Activated B cell treated with CpG ODN at 0.5 μM for 24 hours (primary cell): ENCODE data around the gene VPS35. TPM values are rescaled to one million over a fixed set of nuclear protein-coding genes. Genes with fewer than 3 reads are reported as not detected.
A peak's percentile ranks its signal among the peaks of the same experiment; 100 is the strongest.

Experiments used
- ATAC-seq: fragments of 200-7000 bp; cut with Tn5 transposase; one replicate; pipeline ENCODE4 v1.10.0; 2021; ENCODE audit warnings: low read depth, mild to moderate bottlenecking, moderate library complexity
- CTCF ChIA-PET: fragments of 350-600 bp; sonication (Branson Sonifier 250); formaldehyde crosslinking; loops from one replicate; lab custom pipeline; 2021; ENCODE audit warnings: antibody characterized with exemption; lab: Charles Lee
- POLR2A ChIA-PET: fragments of 350-600 bp; sonication (Branson Sonifier 250); formaldehyde crosslinking; loops from one replicate; lab custom pipeline; 2021; ENCODE audit warnings: antibody characterized with exemption; lab: Charles Lee
- DNase-seq: peaks from one replicate; pipeline ENCODE4 v3.0.0; 2022
- H3K27ac Mint-ChIP-seq: one replicate; pipeline ENCODE4 v1.8.0; 2020; ENCODE audit warnings: mixed read lengths
- H3K27me3 Mint-ChIP-seq: one replicate; pipeline ENCODE4 v1.8.0; 2021; ENCODE audit warnings: mixed read lengths
- H3K36me3 Mint-ChIP-seq: one replicate; pipeline ENCODE4 v1.8.0; 2021; ENCODE audit warnings: low read depth, mixed read lengths
- H3K4me1 Mint-ChIP-seq: one replicate; pipeline ENCODE4 v1.8.0; 2021; ENCODE audit warnings: mixed read lengths
- H3K4me3 Mint-ChIP-seq: one replicate; pipeline ENCODE4 v1.8.0; 2020; ENCODE audit warnings: mild to moderate bottlenecking, mixed read lengths
- H3K9me3 Mint-ChIP-seq: one replicate; pipeline ENCODE4 v1.8.0; 2020; ENCODE audit warnings: mixed read lengths
- intact Hi-C: fragments of 100-400 bp; cut with micrococcal nuclease; formaldehyde crosslinking; loops from one replicate; pipeline ENCODE4 v1.15.1; 2024
- total RNA-seq: library from RNA; stranded (reverse); gene quantifications from 2 replicates; pipeline ENCODE4 v1.2.3, GENCODE V29; 2022
- TF ChIP-seq, protein P1 (sequence below): fragments of 200-600 bp; IDR thresholded peaks from one replicate; pipeline ENCODE4 v1.8.0; 2022; ENCODE audit warnings: antibody characterized with exemption, mild to moderate bottlenecking

Gene VPS35
- total RNA-seq, 1 donor from 2014 or later = 97.1 TPM

DNA sequence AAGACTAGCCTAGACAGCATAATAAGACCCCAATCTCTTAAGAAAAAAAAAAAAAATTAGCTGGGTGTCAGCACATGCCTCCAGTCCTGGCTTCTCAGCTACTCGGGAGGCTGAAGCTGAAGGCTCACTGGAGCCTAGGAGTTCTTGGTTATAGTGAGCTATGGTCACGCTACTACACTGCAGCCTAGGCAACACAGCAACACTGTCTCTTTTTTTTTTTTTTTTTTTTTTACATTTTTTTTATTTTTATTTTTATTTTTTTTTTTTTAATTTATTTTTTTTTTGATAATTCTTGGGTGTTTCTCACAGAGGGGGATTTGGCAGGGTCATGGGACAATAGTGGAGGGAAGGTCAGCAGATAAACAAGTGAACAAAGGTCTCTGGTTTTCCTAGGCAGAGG is 4.6 kb upstream of the VPS35 start:
- no peaks in the 10 kb centered on the region for H3K9me3 Mint-ChIP-seq
- no peaks in the 10 kb centered on the region for H3K27me3 Mint-ChIP-seq
- no peaks in the 10 kb centered on the region for H3K4me1 Mint-ChIP-seq
- no peak for ATAC-seq
- no peak overlapping the region for H3K4me3 Mint-ChIP-seq
- ChIA-PET CTCF (no interaction called here), POLR2A (no interaction called here)
- TF ChIP-seq, protein P1, sequence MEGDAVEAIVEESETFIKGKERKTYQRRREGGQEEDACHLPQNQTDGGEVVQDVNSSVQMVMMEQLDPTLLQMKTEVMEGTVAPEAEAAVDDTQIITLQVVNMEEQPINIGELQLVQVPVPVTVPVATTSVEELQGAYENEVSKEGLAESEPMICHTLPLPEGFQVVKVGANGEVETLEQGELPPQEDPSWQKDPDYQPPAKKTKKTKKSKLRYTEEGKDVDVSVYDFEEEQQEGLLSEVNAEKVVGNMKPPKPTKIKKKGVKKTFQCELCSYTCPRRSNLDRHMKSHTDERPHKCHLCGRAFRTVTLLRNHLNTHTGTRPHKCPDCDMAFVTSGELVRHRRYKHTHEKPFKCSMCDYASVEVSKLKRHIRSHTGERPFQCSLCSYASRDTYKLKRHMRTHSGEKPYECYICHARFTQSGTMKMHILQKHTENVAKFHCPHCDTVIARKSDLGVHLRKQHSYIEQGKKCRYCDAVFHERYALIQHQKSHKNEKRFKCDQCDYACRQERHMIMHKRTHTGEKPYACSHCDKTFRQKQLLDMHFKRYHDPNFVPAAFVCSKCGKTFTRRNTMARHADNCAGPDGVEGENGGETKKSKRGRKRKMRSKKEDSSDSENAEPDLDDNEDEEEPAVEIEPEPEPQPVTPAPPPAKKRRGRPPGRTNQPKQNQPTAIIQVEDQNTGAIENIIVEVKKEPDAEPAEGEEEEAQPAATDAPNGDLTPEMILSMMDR = no peak
- peaks cover 9% of the 10 kb centered on the region for H3K36me3 Mint-ChIP-seq
- H3K27ac Mint-ChIP-seq = no peak overlapping the region
- intact Hi-C loops = no loop called here
- DNase-seq = no peak

DNA sequence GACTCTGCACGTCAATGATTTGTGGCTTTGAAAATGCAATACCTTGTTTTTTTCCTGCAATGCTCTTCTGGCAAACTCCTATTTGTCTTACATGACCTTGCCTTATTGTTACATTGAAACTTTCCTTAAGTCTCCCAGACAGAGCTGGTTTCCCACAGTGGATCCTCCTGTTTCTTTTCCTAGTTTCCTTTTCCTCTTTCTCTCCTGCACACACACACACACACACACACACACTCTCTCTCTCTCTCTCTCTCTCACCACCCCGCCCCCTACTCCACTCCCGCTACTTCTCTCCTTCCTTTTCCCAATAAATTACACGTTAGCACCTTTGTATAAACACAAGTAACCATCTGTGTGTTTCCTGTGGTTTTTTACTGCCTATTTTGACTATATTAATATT is 2.7 kb upstream of the VPS35 start:
- peaks cover 9% of the 10 kb centered on the region for H3K36me3 Mint-ChIP-seq
- TF ChIP-seq, protein P1 = no peak
- DNase-seq (no peak), ATAC-seq (no peak)
- intact Hi-C loops = no loop called here
- peak overlapping the region; percentile 66 for H3K4me3 Mint-ChIP-seq
- peak overlapping the region; percentile 74 for H3K27ac Mint-ChIP-seq
- no peaks in the 10 kb centered on the region for H3K27me3 Mint-ChIP-seq
- H3K4me1 Mint-ChIP-seq = peaks cover 18% of the 10 kb centered on the region
- H3K9me3 Mint-ChIP-seq = no peaks in the 10 kb centered on the region
- ChIA-PET POLR2A (interaction anchor here (0.7 to 4.4 kb wide), 4 partner anchors 97 to 1556 kb away, joined by 3 to 20 read pairs (median 4); partner anchors contain the start of gene DNAJA2), CTCF (interaction anchor here (1.0 to 2.2 kb wide), 4 partner anchors 18 to 238 kb away, joined by 3 to 11 read pairs (median 6); no protein-coding TSS in a partner anchor)

DNA sequence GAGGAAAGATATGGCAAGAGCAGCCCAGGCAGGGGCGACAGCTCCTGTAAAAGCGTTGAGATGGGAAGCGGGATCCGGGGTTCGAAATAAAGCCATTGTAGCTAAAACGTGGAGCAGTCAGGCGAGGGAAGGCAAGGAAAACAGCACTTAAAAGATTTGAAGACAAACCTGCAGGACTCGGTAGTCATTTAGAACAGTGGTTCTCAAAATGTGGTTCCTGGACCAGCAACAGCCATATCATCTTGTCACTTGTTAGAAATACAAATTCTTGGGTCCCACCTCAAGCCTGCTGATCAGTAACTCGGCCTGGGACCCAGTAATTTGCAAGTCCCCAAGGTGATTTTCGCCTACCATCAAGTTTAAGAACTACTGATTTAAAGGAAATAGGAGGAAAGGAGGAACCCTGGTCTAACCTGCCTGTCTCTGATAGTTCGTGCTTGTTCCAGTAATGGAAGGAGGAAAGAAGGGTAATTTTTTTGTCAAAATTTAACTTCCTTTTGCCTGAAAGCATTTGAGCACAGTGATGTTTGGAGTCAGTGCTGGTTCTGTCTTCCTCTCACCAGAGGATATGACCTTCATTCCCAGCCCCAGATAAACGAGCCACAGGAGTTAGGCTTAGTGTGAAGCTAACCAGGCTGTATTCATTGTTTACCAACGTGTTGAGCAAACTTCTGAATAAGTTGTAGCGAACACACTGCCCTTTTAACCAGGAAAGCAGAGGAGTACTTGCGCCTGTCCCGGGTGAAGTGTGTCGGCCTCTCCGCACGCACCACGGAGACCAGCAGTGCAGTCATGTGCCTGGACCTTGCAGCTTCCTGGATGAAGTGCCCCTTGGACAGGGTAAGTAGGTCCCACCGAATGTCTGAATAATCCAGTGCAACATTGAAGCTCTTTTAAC is 1.6 kb upstream of the VPS35 start:
- no peak for DNase-seq
- intact Hi-C loops = no loop called here
- Mint-ChIP-seq H3K27me3 (no peaks in the 10 kb centered on the region), H3K27ac (no peak overlapping the region), H3K9me3 (no peaks in the 10 kb centered on the region), H3K4me3 (no peak overlapping the region), H3K36me3 (peaks cover 5% of the 10 kb centered on the region), H3K4me1 (peaks cover 23% of the 10 kb centered on the region)
- CTCF ChIA-PET = interaction anchor here (0.7 to 2.2 kb wide), 4 partner anchors 17 to 164 kb away, joined by 3 to 11 read pairs (median 6); no protein-coding TSS in a partner anchor
- ATAC-seq = no peak
- POLR2A ChIA-PET = interaction anchor here (0.6 to 4.4 kb wide), 4 partner anchors 11 to 283 kb away, joined by 3 to 20 read pairs (median 6); partner anchors contain the start of gene DNAJA2
- TF ChIP-seq, protein P1 = no peak

DNA sequence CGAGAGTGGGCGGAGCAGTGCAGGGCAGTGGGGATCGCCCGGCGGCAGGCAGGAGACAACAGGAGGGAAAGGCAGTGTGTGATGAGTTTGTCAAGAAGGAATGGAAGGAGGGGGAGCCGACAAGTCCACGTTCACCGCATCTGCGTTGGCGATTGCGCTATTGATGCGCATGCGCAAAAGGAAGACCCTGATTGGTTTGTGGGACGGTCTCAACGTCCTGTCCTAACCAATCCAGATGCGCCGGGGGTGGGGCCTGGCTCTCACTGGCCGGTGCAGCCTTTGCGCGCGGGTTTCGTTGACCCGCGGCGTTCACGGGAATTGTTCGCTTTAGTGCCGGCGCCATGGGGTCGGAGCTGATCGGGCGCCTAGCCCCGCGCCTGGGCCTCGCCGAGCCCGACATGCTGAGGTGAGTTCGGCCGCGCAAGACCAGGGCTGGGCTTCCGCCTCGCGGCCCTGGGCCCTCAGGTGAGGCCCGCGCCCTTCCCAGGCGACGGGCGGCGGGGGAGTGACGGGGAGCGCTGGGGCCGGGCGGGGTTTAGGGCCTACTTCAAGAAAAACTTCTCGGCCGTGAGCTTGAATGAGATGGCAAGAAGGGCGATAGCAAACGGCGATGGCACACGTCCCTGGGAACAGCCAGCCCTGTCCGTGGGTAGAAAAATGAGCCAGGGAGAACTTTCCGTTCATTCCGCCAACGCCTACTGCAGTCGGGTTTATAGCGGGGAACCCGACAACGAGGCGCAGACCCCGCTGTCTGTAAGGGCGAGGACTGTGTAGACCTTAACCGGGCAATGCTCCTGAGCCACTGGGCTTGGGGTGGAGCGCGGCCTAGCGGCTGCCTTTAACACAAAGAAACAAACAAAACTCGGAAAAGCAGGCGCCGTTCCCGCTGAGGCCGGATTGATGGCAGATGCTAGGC is 645 bp upstream of the VPS35 start, which contains the start of gene ORC6:
TSS of gene ORC6 (plus strand) at position 295 of the 916 bp plus-strand sequence. CDS start at position 342, 47 bp downstream.
- peak; percentile 75 for ATAC-seq

More for the DNA sequence above, 645 bp upstream of the VPS35 start, which contains the start of gene ORC6:
- POLR2A ChIA-PET = interaction anchor here (0.9 to 4.4 kb wide), 2 partner anchors 12 to 99 kb away, joined by 3 to 20 read pairs; no protein-coding TSS in a partner anchor
- H3K27me3 Mint-ChIP-seq = no peaks in the 10 kb centered on the region
- no peak within 1 kb of the TSS for H3K4me3 Mint-ChIP-seq
- intact Hi-C loops = loop anchor here (1.0 to 10.0 kb wide), 13 partner anchors 16 to 775 kb away; partner anchors contain the start of genes C16orf87, DNAJA2, GPT2 and ITFG1
- peaks cover 1% of the 10 kb centered on the region for H3K36me3 Mint-ChIP-seq
- no peak within 1 kb of the TSS for H3K27ac Mint-ChIP-seq
- TF ChIP-seq, protein P1 = no peak
- H3K4me1 Mint-ChIP-seq = peaks cover 32% of the 10 kb centered on the region
- H3K9me3 Mint-ChIP-seq = no peaks in the 10 kb centered on the region
- peak; percentile 91 for DNase-seq
- CTCF ChIA-PET = interaction anchor here (0.6 to 0.7 kb wide), 2 partner anchors 54 to 135 kb away, joined by 3 read pairs; no protein-coding TSS in a partner anchor
